ENCODE measurements around the gene EML5.
"Not testable (repeated sequence)": the region's sequence is repeated elsewhere in the genome, so short reads cannot be mapped to it uniquely, and the experiment has no call there.

The EML5 gene

DNA sequence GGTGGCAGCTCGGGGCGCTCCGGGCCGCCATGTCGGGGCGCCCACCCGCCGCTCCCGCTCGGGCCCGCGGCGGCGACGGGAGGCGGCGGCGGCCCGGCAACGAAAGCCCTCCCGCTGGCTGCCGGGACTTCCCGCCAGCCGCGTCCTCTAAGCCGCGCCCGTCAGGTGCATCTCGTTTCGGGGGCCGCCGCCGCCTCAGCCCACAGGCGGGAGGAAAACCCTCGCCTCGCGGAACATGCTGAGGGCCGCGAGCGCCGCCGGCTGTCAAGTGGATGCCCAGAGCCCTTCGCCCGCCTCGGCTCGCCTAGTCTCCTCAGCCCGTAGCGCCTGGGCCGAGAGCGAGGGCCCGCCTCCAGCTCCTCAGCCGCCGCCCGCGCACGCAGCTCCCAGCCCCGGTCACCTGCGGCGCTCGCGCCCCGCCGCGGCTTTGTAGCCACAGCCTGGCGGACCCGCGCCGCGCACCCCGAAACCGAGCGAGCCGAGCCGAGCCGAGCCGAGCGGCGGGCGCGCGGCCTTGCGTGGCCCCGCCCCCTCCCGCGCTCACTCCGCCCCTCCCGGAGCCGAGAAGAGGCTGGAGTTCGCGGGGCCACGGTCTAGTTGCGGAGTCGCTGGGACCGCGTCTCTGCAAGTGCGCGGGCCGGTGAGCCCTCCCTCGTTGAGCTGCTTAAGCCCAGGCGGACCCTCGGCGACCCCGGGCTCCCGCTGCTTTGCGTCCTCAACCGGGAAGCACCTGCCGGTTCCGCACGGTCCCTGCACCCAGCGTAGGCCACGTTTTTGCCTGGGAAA, at the start of gene EML5:
Gene EML5, minus strand, starts transcription at position 481 of the 786 bp plus-strand sequence. Its CDS starts 450 bp downstream, at position 31.
- peak; percentile 53 for DNase-seq (ENCODE audit: low read depth)

DNA sequence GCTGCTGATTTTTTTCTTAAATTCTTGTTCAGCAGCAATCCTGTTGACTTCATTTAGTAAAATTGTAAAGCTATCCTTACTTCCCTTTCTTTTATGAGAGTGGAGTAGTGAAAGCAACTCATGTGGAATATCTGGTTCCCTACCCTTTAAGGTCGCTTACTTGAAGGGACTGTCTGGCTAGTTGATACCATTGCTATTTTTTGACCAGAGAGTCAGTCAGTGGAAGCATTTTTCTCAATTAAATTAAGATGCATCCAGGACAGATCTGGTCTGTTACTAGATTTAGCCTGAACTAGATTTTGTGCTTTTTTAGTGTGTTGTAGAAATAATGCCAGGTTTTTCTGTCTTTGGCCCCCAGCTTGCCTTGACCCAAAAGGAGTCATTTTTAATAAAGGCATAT, 49.7 kb upstream of the EML5 start:
- DNase-seq (ENCODE audit: low read depth), result no peak

DNA sequence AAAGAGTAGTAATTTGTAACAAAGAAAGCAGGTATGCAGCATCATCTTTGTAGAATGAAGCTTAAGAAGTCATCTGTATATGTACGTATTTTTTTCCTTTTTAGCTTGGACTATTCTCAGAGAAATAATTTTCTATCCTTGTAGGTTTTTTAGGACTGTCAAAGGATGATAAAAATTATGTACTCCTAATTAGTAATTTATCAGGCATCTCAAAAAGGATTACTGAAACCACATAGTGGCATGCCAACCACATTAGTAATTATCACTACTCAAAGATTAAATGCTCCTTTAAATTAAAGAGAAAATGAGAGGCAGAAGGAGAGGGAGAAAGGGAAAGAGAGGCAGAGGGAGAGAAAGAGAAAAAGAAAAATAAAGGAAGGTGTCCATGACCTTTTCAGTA, 49.0 kb upstream of the EML5 start:
- DNase-seq (ENCODE audit: low read depth), result no peak

DNA sequence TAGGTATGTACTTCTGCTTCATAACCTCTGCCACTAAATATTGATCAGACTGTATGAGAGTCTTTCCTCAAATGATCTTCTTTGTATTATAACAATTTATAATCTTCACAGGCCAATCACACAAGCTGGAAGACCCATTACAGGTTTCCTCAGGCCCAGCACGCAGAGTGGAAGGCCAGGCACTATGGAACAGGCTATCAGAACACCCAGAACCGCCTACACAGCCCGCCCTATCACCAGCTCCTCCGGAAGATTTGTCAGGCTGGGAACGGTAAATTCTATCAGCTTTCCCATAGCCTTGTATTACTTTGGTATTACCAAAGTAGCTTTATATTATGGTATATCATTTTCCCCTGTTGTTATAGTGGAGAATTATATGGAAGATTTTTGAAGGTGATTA, 48.2 kb upstream of the EML5 start:
- DNase-seq (ENCODE audit: low read depth), result no peak

DNA sequence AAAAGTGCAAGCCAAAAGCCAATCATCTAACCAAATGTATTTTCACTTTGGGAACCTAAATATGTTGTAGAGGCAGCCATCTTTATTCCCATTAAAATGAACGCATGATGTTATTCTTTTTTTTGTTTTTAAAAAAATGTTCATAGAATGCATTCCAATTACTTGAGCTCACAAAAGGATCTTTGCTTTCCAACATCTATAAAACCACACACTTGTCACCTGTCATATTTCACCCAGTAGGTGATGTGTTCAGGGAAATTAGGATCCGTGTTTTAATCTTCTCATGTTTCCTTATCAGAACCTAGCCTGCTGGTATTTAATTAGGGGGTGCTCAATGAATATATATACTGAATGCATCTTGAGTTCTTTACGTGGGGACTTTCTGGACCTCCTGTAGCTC, 45.3 kb upstream of the EML5 start:
- no peak for DNase-seq (ENCODE audit: low read depth)

DNA sequence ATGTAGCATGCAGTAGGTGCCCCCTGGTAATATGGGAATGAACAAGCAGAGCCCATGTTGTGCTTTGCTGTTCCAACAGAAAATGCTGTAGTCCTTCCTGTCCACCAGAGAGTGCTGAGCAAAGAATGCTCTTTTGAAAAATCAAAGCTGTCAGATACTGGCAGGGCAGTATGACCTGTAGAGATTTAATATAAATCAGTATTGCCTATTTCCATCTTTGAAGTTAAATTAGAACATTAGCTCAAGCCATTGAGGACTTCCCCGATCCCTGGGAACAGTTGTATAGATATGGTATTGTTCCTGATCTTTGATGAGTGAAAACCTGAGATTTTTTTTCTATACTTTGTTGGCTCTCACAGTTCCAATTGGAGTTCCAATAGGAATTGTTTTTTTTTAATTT, 44.7 kb upstream of the EML5 start:
- no peak for DNase-seq (ENCODE audit: low read depth)

DNA sequence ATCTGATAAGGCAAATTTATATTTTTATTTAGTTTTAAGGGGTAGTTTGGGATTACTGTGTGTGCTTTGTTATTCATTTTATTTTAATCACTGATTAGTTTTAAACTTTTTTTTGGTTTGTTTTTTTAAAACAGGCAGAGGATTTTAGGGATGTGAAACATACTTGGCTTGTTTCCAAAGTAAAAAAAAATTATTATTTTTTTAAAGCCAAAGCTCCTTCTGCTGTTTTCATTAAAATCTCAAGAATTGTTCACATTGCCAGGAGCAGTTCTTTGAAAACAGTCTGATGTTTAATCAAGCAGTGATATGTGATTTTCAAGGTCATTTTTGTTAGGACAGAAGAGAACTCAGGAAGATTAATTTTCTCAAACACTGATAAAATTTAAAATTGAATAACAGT, 42.9 kb upstream of the EML5 start:
- DNase-seq (ENCODE audit: low read depth), result no peak

DNA sequence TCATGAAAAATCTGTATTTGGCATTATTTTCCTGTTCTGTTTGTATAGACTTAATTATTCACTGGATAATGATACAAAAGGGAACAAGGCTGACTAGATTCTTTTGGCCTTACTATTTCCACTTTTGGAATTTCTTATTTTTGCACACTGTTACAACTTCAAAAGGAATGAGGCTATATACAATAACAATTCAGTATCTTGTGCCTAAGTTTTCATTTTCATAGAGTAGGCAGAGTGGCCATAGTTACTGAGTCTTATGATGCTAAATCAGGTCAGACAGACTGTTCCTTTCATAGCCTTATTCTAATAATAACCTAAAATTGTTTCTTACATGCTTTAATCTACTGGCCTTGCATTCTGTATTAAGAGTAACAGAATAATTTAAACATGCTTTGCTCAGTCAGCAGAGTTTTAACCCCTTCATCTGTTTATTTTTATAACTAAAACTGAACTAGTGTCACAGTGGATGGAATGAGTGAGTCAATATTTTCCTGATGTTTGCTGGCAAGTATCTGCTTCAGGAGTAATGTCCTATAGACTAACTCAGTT, 42.2 kb upstream of the EML5 start:
- DNase-seq (ENCODE audit: low read depth), result no peak

DNA sequence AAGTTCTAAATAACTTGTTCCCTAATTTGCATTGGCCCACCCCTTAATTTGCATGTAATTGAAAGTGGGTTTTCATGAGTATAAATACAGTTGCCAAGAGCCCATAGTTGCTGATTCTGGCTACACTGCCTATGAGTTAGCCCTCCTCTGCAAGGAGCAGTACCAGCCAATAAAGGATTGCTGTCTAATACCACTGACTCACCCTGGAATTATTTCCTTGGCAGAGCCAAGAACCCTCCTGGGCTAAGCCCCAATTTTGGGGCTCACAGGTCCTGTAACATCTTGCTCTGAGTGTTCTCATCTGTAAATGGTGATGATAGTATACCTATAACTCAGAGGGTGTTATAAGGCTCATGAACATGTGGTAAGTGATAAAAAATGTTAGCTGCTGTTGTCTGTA, 38.5 kb upstream of the EML5 start:
- no peak for DNase-seq (ENCODE audit: low read depth)

DNA sequence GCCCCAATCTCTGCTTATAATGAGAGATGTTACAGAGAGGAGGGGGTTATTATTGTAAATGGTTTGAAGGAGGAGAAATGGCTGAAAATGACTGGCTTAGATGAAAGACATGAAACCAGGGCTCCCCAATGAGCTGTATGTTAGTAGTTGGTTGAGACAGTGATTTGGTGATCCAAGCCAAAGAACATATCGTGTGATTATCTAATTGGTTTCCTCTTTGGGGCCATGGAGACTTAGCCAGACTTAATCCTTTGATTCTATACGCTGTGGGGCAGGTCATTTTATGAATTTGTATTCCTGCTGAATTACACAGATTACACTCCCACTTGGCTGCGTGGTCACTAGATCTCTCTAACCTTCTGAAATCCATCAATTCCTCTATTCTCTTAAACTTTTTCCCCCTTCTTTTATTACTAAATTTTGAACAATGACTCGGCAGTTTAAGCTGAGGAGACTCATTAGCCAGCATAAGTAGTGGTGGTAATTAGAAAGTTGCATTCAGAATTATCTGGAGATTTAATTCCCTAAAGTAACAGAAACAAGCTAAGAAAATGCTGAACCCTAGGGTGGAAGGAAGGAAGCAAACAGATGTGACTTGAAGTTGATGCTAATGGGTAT, 37.0 kb upstream of the EML5 start:
- no peak for DNase-seq (ENCODE audit: low read depth)

DNA sequence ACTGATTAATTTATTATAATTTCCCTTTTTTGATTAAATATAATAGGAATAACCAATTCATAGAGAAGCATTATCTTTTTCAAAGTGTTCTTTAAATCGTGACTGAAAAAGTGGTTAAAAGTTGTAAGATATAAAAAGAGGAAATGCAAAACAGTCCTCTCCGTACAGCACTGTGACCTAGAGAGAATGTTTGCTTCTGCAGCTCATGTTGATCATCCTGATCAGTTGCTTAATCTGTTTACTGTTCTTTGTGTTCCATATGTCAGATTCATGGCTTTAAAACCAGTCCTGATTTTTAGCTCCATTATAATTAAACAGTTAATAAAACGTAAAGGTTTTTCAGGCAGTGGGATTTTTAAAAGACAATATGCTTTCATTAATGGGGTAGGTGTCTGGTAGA, 36.4 kb upstream of the EML5 start:
- no peak for DNase-seq (ENCODE audit: low read depth)

DNA sequence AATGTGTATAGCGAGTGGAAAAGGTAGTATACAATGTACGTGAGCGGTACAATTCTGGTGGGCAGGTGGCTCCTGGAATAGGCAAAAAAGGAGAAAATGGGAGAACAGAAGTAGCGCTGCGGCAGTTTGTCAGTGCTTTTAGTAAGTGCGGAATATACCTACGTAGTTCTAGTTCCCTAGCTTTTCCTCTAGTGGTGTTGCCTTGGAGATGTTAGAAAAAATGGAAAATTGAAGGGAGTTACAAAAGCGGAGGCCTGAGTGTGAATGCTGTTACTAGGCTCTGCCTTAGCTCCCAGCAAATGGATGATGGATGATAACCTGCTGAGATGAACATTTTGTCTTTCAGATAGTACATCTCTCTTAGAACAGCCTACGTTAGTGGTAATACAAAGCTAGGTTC, 32.8 kb upstream of the EML5 start:
- DNase-seq (ENCODE audit: low read depth), result no peak

DNA sequence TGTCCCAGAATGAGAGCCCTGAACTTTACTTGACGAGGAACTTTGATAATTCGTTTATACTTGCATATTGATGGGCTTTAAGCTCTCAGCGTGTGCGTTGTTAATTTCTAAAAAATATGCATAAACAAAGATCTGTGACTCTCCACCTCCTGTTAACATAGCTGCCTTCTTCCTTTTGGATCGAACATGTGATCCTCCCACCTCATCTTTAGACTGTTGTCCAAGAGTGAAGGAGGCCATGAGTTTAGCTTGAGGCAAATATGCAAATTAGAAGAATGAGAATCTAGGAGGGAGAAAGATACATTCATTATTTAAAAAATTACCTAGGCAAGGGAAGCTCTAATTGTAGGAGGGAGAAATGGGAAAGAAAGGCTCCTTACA, 32.3 kb upstream of the EML5 start:
- no peak for DNase-seq (ENCODE audit: low read depth)

DNA sequence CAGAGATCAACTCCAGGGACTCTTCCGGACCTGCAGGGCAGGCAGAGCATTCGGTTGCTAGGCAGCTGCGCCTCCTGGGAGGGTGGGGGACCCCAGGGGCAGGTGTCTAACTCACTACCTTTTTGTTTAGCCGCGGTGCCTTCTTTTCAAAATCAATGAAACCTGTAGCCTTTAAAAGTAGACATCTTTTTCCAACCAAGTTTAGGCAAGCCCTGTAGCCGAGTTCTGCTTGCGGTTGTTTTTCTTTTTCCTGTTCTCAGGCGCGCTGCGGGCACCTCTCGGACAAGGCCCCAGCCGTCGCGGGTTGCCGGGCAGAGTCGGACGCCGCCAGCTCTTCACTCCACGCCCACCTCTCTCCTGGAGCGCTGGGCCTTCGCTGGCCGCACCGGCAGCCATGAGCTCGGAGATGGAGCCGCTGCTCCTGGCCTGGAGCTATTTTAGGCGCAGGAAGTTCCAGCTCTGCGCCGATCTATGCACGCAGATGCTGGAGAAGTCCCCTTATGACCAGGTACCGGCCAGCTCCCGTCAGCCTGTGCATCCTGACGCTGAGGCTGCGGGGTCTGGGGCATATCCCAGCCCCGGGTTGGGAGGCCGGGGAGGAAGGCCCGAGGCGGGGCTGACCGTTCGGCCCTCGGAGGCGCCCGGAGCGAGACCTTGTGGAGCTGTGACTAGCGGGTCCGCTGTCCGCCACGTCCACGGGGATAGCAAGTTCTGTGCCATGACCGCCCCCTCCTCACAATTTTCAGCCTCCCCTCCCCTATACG, 31.7 kb upstream of the EML5 start, which contains the start of gene TTC8:
Gene TTC8, plus strand, starts transcription at position 338 of the 764 bp plus-strand sequence. Its CDS starts 57 bp downstream, at position 395.
- DNase-seq (ENCODE audit: low read depth), result peak; percentile 59

DNA sequence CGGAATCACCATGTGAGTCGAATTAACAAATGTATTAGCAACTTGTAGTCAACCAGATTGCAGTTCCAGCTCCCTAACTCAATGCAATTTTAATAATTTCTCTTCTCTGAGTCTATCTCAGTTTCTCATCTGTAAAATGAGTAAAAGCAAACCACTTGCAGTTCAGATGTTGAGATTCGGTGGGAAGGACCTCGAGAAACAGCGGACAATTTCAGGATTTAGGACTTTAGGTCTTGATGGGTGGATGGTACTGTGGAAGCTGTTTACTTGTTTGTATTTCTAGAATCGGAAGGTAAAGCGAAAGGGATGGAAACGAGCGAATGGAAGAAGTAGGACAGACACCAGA, 31.2 kb upstream of the EML5 start:
- DNase-seq (ENCODE audit: low read depth), result no peak

DNA sequence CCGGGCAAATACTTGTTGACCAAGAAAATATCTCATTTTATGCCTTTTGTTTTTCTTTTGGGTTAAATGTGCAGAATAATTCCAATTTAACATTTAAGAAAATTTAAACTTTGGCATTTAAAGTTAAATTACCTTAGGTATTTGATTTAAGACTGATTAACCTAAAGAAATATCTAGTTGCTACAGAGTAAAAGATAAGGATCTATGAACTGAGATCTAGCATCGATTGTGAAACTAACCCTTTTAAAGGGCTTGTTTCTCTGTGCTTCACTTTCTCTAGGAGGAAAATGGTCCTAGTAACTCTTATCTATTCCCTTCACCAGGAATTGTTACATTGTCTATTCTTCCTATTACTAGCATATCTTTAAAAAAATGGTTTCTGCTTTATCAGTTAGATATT, 29.1 kb upstream of the EML5 start:
- DNase-seq (ENCODE audit: low read depth), result no peak

DNA sequence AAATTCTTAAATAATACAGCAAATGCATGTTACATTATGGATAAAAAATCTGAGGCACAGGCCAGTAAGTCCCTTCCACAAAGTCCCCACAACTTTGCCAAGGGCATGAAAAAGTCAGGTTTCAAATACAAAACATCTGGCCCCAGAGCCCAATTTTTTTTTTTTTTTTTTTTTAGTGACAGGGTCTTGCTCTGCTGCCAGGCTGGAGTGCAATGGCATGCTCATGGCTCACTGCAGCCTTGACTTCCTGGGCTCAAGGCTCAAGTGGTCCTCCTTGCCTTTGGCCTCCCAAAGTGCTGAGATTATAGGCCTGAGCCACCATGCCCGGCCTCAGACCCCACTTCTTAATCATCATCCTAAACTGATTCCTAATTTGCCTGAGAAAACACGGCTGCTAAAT, 28.6 kb upstream of the EML5 start:
- no peak for DNase-seq (ENCODE audit: low read depth)

DNA sequence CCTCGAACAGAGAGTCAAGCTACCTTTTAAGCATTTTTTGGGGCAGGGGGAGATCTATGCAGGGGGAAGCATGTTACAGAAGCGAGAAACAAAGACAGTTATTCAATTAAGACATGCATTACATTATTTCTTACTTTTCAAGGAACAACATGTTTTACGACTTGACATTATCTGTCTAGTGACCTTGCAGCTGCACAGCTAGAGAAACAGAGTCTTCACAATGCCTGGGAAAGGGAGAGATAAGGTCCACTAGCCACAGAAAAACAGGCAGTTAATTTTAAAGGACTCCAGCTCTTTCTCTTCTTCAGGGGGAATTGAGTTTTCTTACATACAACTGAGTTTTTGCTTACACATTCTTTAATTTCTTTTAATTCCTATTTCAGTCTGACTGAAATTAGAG, 26.9 kb upstream of the EML5 start:
- DNase-seq (ENCODE audit: low read depth), result not testable (repeated sequence)

DNA sequence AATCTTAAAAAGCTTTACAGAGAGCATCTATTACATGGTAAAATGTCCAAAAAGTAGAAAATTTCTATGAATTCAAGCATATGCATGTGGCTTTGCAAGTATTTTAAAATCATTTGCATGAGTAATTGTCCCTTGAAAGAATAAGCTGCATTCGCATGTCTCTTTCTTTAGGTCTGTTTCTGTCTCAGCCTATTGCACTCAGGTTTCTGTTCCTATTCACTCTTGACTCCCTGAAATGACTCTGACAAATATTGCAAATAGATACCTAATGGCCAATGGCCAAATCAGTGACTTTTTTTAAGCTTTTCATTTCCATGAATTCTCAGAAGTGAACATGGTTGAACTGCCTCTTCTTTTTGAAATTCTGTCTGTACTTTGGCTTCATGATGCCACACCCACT, 25.3 kb upstream of the EML5 start:
- no peak for DNase-seq (ENCODE audit: low read depth)

DNA sequence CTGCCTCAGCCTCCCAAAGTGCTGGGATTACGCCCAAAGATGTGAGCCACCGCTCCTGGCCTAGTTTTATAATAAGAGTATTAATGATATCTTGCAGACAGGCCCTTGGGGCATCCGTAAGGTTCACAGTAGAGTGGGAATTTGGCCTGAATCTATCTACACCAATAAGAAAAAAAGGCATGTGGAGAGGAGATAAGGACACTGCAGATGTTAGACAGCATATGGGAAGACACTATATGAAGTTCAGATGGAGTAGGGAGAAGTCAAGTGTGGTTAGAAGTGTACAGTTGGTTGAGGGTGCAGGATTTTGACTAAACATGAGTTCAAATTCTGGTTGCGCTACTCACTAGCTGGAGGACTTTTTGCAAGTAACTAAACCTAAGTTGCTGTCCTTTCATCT, 23.2 kb upstream of the EML5 start:
- no peak for DNase-seq (ENCODE audit: low read depth)

DNA sequence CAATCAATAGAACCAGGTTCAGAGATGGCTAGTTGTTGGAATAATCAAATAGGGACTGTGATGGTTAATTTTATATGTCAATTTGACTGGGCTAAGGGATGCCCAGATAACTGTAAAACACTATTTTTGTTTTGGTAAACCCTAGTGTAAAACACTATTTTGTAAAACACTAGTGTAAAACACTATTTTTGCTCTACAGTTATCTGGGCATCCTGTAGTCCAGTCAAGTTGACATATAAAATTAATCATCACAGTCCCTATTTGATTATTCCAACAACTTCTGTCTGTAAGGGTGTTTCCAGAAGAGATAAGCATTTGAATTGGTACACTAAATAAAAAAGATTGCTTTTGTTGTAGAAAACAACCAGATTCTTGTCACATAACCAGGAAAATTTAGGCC, 15.6 kb upstream of the EML5 start:
- no peak for DNase-seq (ENCODE audit: low read depth)

DNA sequence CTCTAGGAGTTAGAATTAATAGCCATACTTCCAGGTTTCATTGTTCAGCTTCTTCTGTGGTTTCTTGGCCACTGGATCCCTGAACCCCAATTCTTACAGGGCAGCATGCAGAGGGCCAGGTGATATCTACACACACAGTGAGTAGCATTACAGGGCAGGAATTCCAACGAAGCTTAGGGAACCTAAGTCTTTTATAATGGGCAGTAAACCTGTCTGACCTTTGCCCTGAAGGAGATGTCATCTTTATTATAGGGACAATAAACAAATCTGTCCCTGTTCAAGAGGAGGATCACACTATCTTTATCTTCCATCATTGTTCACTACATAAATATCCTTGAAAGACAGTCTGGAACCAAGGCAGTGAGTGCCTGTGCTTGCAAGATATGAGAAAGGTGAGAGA, 11.7 kb upstream of the EML5 start:
- DNase-seq (ENCODE audit: low read depth), result no peak

DNA sequence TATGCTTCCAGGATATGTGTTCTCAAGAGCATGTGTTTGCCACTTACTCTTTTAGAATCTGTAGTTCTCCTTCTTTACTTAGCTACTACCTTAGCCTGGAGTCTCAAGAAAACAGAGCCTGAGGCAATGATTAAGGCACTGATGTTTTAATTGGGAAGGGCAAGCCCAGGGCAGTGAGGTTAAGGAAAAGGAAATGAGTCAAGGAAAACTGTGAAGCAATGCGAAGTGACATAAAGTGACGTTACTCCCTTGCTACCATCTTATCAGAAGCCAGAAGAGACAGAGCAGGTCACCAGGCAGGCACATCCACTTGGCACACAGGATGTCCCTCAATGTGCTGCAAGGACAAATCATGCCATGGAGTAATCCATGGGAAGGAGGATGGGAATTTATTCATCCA, 11.3 kb upstream of the EML5 start:
- DNase-seq (ENCODE audit: low read depth), result no peak
